ENCODE data around the gene ADI1.
"Not testable (repeated sequence)": the region's sequence is repeated elsewhere in the genome, so short reads cannot be mapped to it uniquely, and the experiment has no call there.

The ADI1 gene

DNA sequence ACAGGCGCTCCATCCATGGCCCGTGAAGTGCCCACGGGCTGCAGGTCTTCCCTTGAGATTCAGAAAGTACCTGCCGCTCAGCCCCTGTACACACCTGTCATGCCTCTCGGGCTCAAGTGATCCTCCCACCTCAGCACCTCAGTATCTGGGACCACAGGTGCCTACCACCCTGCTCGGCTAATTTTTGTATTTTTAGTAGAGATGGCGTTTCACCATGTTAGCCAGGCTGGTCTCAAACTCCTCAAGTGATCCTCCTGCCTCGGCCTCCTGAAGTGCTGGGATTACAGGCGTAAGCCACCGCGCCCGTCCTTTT lies 26.9 kb downstream of the ADI1 start:
- not testable (repeated sequence) for DNase-seq

DNA sequence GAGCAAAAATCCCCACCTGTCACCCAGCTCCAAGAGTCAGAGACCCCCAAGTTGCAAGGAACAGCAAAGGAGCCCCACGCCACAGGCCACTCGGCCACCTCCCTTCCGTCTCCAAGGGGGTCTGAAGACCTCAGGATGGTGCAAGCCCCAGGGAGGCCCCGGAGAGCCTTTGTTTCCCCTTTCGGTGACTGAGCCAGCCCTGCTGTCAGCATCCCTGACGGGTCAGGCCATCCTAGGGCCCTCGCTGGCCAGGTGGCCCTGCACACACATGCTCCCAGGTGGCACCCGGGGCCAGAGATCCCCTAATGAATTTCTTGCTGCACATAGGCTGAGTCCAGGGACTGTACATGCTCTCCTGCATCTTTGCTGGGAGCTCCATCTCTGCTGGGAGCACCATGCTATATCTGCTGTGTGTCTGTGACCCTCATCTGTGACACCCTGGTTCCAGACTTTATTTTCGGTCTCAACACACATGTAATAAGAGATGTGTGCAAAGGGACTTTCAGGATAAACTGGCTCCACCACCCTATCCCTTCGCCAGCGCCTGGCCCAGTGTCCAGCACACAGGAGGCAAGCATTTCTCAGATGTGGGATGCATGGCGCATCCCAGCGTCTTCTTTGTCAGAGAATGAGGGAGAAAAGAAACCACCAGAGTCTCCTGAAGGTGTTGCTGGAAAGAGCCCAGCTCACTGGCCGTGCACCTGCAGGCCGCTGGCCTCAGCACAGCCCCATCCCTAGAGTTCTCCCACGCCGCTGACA lies 27.4 kb downstream of the ADI1 start:
- DNase-seq = no peak

DNA sequence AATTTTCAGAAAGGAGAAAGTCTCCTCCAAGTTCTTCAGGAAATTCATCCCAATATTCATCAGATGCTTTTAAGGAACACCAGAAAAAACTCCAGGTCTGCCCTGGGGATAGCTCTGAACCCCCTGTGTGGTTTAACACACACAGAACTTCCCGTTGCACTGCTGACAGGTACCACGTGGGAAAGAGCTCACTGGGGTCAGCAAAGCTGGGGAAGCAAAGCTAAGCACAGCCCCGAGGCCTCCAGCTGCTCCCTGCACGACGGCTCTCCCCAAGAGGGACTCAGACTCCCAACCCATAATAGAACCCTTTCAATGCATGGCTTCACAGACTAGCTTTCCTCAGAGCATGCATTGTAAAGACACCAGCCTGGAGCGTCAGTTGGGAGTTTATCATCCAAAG lies 28.0 kb downstream of the ADI1 start:
- no peak for DNase-seq

DNA sequence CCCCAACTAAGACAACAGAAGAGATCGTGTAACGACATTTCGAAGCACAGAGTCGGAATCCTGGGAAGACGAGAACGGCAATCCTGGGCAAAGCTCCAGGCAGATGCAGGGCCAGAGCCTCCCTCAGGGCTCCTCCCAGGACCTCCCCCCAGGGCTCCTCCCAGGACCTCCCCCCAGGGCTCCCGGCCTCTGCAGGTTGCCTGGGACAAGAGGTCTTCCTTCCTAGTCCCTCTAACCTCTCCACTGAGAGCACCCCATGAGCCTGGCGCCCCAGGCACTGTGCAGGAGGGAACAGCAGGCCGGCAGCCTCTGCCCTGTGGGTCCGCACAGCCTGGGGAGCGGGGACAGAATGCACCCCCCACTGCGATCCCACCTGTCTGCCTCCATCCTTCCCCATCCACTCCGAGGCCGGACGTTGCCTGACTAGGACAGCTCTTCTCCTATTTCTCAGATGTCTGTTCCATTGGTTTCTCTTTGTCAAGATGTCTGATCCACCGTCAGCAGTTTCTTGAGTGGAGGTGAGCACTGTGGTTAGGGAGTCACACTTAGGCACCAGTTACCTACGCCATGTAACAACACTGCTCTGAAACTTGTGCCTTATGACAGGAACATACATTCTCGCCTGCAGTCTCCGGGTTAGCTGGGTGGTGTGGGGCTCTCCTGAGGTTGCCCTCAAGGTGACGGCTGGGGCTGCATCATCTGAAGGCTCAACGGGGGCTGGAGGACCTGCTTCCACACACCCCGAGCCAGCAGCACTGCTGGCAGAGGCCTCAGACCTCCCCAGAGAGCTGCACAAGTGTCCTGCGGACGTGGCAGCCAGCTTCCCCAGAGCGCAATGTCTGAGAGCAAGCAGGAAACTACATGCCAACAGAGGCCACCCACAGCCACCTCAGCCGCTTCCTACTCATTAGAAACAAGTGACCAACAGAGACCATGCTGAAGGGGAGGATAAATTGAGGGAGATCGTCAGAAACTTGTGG lies 28.9 kb downstream of the ADI1 start:
- no peak for DNase-seq

DNA sequence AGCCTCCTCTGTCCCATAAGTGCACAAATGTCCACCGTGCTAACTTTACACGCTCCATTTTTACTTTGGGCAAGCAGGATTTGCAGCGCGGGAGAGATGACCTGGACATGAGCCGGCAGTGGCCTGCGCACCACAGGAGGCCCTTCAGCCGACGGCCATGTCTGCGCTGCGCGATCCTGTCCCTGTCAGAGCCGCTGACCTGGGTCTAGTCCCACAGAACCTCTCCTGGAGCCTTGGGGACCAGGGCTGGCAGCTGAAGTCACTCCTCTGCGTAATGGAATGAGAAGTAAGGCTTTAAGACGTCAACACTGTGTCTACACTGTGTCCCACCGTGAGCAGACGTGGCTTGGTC lies 29.6 kb downstream of the ADI1 start:
- DNase-seq = no peak

DNA sequence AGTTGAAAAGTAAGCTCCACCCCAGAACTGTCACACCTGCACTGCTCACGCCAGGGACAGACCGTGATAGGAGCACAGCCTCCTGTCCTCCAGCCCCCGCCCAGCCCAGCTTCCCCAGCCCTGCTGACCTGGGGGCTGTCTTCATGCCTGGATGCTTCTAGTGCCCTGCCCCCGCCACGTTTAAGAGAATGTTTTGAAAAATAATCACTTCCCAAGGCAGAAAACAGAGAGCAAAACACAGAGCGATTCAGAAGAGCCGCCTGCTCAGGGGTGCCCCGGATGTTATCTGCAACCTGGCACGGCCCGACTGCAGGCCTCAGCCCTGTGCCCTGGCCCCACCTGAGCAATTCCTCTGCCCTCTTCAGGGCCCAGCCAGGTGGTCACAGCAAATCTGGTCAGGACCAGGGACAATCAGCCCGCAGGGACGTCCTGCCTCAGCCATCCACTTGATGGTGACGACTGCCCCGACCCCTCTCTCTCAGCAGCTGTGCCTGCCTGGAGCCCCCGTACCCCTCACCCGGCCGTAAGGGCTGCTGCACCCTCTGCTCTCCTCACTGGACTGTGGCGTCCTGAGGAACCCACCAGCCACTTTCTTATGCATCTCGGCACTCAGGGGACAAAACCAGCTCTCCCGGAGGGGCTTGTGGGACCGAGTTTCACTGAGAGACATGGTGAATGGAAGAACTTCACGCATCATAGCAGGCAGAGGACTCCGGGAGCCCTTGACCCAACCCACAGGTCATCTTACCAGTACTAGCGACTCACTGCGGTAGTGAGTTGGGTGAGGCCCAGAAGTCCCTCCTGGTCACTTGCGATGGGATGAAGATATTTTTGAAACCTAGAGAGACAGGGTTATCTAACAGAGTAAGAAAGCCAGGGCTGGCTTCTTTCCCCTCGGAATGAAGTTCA lies 30.2 kb downstream of the ADI1 start:
- no peak for DNase-seq

DNA sequence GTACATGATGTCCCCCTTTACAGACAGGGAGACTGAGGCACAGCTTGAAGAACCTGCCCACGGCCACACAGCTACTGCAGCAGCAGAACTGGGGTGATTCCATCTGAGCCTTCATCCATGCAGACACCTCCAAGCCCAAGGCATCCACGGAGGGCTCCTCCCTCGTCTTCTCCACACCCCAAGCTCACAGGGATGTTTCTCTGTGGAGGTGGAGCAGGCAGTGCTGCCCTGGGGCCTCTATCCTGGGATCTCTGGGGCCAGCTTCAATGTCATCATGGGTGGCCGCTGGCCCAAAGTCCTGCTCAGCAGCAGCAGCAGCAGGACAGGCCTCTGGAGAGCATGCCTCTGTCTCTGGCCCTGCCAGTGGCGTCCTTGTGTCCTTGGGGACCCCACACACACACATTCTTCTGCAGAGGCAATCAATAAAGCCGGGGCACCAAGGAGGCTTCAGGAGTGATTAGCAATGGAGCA lies 31.2 kb downstream of the ADI1 start:
- no peak for DNase-seq

DNA sequence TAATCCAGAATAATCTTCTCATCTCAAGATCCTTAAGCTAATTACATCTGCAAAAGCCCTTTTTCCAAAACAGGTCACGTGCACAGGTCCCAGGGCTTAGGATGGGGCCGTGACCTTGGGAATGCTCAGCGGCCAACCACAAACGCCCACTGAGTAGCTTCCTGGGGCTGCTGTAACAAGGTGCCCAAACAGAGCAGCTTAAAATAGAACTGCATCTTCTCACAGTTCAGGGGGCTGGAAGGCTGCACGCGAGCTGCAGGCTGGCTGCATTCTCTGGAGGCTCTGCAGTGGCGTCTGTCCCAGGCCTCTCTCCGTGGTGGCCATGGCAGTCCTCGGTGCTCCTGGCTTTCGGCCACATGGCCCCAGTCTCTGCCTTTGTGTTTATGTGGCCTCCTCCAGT lies 31.9 kb downstream of the ADI1 start:
- no peak for DNase-seq

DNA sequence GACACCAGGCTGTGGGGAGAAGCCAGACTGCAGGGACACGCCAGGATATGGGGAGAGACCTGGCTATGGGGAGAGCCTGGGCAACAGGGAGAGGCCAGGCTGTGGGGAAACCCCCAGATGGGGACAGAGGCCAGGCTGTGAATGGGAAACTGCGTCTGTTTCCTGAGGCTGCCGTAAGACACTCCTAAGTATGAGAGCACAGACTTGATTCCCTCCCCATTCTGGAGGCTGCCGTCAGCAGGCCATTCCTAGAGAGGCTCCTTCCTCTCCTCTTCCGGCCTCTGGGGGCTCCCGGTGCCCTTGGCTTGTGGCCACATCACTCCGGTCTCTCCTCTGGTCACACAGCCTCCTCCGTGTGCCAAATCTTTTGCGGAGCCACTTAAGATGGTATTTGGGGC lies 32.3 kb downstream of the ADI1 start:
- no peak for DNase-seq

DNA sequence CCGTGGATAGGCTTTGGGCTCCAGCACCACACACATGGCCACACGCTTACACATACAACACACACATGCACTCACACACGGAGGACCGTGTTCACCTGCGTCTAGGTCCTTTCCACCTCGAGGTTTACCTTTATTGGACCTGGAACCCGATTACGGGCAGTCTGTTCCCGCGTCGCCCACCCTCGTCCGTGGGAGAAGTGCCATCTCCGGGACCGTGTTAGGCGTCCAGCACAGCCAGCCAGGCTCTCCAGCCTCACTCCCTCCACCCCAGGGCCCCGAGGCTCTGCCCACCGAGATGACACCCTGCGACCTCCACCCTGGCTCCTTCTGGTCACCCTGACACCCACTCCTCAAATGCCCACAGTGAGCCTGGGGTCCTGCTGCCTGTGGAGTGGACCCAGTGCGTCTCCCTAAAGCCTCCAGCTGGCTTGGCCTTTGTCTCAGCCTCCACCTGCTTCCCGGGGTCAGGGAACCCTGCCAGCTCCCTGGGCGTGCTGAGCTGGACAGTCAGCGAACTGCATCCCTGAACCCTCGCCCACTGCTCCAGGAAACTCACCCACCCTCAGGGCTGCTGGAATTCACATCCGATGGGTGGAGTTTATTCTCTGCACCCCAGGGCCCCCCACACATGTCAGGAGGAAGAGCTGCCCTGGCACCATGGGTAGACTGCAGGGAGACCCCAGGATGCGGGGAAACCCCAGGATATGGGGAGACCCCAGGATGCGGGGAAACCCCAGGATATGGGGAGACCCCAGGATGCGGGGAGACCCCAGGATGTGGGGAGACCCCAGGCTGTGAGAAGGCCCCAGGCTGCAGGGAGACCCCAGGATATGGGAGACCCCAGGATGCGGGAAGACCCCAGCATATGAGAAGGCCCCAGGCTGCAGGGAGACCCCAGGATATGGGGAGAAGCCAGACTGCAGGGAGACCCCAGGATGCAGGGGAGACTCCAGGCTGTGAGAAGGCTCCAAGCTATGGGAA lies 33.0 kb downstream of the ADI1 start:
- DNase-seq = no peak

DNA sequence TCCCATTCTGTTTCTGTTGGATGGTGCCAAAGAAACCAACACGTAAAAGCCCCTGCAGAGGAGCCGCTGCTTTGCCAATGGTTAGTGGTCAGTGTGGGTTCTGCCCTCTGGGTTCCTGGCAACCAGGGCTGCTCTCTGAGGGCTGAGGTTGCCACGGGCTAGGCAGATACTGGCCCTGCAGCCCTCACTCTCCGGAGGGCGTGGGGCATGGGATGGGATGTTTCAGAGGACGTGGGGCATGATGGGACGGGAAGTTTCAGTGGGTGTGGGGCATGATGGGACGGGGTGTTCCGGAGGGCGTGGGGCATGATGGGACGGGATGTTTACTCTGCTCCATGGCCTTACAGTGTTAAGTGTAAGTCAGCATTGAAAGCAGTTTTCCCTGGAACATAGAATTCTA lies 34.2 kb downstream of the ADI1 start:
- DNase-seq = no peak

DNA sequence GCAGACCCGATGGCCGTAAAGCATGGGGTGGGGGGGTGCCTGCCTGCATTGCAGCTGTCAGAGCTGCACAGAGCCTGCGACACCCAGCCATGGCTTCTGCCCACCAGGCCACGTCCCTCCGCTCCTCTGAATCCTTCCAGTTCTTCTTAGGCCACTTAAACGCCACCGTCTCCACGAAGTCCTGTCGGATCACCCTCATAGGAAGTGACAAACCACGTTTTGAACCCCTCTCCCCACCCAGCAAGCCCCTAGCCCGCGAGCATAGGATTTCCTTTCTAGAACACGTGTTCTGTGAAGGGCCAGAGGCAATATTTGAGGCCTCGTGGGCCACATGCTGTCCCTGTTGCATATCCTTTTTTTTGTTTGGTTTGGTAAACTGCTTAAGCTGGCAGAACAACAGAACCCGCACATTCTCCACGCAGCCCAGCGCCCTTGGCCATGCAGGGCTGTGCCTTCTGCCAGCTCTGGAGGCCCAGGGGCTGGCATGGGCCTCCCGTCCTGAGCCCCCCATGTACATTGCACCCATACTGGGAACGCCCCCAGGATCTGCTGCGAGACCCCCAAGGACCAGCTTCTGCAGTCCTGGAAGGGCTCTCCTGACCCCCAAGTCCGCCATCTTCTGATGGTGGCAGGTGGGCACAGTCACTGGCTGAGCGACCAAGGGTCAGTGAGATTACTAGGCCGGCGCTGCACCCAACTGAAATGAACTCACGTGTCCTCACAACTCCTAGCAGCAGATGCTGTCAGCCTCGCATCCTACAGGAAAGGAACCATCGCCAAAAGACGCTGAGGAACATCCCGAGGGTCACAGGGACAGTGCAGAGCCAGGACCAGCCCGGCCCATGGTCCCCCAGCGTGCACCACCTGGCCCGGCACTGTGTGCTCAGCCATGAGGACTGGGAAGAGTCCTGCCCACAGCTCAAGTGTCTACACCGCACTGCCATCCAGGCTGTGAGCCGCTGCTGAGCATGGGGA lies 35.1 kb downstream of the ADI1 start:
- no peak for DNase-seq

DNA sequence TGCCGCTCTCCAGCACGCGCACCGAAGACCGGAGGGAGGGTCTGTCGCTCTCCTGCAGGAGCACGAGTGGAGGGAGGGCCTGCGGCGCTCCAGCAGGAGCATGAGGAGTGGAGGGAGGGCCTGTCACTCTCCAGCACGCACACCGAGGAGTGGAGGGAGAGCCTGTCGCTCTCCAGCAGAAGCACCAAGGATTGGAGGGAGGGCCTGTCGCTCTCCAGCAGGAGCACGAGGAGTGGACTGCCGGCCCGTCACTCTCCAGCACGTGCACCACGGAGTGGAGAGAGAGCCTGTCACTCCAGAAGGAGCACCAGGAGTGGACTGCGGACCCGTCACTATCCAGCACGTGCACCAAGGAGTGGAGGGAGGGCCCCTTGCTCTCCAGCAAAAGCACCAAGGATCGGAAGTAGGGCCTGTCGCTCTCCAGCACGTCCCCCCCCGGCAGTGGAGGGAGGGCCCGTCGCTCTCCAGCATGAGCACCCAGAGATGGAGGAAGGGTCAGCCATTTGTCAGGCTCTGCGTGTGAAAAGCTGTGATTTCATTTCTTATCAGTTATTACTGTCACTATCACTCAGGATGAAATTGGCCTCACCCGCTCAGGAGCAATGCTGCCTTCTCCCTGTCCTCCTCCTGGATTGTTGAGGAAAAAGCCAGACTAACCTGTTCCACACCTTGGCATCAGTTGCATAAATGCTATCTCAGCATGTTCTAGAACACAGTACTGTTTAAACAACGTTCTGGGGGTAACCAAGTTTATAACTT lies 35.9 kb downstream of the ADI1 start:
- DNase-seq = no peak

DNA sequence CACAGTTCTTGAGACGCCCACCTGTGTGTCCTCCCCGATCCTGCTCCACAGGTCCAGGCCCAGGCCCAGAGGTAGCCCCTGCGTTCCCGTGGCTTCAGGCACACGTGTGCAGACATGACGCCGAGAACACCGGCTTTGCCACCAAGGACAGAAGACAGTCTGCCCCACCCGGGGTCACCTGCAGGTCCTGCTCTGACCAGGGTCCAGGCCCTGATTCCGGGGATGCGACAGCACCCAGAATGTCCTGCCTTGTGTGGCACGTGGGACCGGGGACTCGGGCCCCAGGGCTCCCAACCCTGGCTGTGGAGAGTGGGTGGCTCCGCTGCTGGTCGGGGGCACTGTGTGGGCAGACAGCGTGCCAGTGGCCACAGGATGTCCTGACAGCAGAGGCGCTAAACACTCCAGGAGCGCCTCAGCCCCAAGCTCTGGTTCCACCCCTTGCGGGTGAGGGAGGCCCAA lies 36.9 kb downstream of the ADI1 start:
- no peak for DNase-seq

DNA sequence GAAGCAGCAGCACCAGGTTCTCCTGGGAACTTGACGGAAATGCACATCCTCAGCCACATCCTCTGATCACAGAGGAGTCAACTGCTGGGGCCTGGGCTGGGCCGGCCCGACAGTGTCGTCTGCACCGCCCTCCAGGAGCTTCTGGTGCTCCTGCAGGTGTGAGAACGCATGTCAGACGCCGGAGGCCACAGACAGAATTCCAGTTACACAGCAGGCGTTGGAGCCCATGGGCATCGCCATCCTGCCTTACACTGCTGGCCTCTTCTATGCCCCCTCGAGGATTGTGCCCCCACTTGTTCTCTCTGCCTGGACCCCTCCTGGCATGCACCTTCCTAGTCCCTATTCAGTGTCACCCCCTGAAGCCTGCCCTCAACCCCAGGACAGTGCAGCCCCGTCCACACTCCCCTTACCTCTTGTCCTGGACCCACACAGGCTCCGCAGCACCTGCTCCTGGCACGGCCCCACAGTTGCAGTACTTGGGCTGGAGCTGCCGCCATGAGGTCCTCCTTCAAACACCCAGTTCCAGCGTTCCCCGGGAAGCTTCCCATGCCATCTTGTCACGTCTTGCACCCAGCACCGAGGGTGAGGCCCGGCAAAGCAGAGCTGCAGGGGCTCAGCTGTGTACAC lies 37.5 kb downstream of the ADI1 start:
- no peak for DNase-seq

DNA sequence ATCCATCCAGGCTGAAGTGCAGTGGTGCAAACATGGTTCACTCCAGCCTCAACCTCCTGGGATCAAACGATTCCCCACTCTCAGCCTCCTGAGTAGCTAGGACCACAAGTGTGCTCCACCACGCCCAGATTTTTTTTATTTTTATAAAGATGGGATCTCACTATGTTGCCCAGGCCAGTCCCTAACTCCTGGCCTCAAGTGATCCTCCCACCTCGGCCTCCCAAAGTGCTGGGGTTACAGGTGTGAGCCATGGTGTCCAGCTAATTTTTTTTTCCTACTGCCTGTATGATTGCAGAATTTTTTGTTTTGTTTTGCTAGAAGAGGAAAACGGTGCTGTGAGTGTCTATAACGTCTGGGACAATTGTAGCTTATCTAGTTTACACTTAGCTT lies 38.3 kb downstream of the ADI1 start:
- no peak for DNase-seq

DNA sequence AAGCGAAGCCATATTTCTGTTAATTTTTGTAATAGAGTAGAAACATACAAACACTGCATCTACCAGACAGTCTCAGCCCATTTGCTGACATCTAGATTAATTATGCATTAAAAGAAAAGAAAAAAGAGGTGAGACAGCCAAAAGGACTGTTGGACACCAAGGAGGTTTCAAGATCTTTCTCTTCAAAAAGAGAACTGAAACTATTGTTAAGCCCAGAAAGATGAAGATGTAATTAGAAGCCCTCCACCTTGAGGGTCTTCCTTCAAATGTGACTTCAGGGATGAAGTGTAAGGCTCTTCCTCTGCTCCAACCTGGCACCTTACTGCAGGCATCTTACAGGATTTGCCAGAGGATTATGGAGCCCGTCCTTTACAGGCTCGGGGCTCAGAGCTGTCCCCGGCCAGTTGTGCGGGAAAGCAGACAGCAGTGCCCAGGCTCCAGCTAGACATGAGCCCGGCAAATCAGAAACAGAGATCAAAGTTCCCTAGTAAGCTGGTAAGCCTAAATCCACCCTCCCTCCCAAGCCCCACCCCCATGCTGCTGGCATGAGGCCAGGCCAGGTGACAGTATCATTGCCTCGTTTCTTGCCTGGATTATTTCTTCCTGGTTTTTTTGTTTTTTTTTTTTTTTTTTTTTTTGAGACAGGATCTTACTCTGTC lies 38.9 kb downstream of the ADI1 start:
- DNase-seq = no peak

DNA sequence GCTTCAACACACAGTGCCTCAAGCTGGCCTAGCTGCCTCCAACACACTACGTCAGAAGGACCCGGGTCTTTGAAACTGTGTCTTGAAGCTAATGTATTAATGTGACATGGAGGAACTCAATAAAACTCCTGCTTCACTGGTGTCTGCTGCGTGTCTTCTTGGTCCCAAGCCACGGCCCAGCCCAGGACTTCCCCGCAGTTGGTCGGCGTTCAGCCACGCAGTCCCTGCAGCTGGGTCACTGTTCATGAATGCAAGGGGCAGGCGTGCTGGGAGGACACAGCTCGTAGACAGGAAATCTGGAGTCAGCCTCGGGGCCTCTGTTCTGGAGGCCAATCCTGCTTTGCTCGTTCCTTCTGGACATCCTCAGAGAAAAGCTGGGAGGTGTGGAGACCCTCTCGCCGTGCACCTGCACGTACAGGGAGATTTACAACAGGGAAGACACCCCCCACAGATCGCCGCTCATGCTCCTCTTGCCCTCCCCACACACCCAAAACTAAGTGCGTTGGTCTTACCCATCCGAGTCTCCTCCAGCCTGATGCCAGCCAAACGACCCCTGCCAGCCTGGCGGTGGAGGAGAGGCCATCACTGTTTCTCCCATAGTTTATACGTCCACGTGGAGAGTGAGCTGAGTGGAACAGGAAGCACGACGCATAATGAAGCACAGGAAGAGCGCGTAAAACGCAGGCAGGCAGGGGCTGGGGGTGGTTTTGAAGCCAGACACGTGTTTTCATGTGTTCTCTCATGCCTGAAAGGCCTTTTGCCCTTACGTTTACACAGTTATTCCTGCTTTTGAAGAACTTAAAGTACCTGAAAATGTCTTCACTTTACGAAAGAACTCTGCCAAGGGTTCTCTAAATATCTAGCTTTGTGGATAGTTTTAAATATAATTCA lies 39.7 kb downstream of the ADI1 start:
- no peak for DNase-seq

All from hematopoietic multipotent progenitor cell treated with erythropoietin and hydrocortisone succinate and interleukin-3 and kit ligand, for 8 days (in vitro differentiated cells).